IPS-18c (cell line): ENCODE data around the gene TPI1.
A peak's percentile ranks its signal among the peaks of the same experiment; 100 is the strongest.
"Not testable (repeated sequence)": the region's sequence is repeated elsewhere in the genome, so short reads cannot be mapped to it uniquely, and the experiment has no call there.

Experiments
- H3K4me3 ChIP-seq: 2 replicates; pipeline ENCODE4 v1.7.0; 2013; ENCODE audit warnings: low read depth, mild to moderate bottlenecking, low read length, moderate library complexity; ENCODE audit not compliant: insufficient read depth
- H3K9me3 ChIP-seq: one replicate; pipeline ENCODE4 v1.6.1; 2013; ENCODE audit warnings: mild to moderate bottlenecking, low read length, moderate library complexity; ENCODE audit not compliant: control insufficient read depth, insufficient read depth

TPI1 gene

DNA sequence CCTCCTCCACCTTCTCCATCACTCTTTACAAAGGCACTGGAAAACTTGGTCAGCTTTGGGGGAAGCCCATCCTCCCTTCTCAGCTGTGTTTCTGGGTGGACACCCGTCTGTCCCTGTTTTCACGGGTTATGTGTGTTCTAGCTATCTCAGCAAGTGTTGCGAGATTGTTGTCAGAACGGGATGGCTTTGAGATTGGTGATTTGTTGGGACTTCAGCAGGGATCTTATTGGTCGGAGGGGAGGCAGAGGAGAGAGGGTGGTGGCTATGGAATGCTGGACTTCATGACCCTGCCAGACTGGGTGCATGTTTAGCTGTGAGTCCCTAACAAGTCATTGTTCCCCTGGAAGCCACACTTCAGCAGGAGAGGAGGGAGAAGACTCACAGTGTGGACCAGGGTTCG lies 13.3 kb upstream of the TPI1 start:
- no peaks in the 10 kb centered on the region for H3K9me3 ChIP-seq
- no peak overlapping the region for H3K4me3 ChIP-seq

DNA sequence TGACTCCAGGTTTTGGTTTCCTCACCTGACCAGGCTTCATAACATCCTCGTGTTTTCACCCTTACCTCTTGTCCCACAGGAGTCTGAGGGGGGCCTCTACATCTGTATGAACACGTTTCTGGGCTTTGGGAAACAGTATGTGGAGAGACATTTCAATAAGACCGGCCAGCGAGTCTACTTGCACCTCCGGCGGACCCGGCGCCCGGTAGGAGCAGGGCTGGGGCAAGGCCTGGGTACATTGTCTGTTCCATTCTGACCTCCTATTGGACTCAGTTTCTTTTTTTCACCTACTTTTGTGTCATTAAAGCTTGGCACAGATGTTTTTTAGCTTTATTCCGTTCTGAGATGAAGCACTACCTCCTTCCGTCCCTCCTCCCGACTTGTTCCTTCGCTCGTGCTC lies 12.0 kb upstream of the TPI1 start:
- no peaks in the 10 kb centered on the region for H3K9me3 ChIP-seq
- H3K4me3 ChIP-seq, result no peak overlapping the region

DNA sequence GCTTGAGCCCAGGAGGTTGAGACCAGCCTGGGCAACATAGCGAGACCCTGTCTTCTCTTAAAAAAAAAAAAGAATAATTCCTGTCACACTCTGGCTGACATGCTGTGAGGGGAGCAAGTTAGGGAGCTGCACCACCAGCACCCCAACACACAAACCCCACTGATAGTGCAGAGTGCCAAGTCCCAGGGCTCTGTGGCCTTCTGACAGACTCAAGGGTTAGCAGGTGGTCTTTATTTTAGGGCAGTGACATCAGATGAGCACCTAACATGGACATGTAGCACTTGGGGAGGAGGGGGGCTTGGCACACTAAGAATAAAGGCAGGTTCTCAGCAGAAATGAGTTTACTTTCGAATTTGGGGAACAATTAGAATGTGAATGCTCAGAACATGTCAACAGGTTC lies 8.5 kb upstream of the TPI1 start:
- H3K4me3 ChIP-seq, result no peak overlapping the region
- no peaks in the 10 kb centered on the region for H3K9me3 ChIP-seq

DNA sequence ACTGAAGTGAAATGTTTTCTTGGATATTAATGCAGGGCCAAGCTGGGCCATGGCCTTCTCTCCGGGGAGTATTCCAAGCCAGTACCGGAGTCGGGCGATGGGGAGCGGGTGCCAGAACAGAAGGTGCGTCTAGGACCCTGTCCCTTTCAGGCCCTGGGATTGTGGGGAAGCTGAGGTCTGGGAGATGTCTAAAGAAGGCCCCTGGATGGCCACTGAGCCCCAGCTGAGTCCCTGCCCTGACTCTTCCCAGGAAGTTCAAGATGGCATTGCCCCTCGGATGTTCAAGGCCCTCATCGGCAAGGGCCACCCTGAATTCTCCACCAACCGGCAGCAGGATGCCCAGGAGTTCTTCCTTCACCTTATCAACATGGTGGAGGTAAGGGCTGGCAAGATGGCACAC lies 7.2 kb upstream of the TPI1 start:
- Histone ChIP-seq H3K9me3 (no peaks in the 10 kb centered on the region), H3K4me3 (no peak overlapping the region)

DNA sequence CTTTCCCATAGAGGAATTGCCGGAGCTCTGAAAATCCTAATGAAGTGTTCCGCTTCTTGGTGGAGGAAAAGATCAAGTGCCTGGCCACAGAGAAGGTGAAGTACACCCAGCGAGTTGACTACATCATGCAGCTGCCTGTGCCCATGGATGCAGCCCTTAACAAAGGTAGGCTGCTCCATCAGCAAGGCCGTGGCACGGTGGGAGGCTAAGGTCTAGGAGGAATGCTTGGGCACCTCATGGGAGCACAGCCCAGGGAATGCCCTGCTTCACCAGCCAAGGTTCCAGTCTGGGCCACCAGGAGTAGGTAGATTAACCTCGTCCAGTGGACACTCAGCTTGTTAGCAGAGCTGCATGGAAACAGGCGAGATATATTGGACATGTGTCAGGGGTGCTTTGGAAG lies 6.4 kb upstream of the TPI1 start:
- H3K9me3 ChIP-seq, result no peaks in the 10 kb centered on the region
- no peak overlapping the region for H3K4me3 ChIP-seq

DNA sequence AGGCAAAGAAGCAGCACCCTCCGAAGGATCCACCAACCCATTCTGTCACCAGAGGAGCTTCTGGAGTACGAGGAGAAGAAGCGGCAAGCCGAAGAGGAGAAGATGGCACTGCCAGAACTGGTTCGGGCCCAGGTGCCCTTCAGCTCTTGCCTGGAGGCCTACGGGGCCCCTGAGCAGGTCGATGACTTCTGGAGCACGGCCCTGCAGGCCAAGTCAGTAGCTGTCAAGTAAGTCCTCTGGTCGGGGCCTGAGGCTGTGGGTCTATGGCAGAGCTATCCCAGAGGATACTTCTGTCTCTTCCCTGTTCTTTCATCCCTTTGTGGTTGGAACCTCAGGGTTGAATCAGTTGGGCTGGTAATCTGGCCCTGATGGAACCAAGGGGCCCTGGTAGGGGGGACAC lies 5.9 kb upstream of the TPI1 start:
- no peaks in the 10 kb centered on the region for H3K9me3 ChIP-seq
- no peak overlapping the region for H3K4me3 ChIP-seq

DNA sequence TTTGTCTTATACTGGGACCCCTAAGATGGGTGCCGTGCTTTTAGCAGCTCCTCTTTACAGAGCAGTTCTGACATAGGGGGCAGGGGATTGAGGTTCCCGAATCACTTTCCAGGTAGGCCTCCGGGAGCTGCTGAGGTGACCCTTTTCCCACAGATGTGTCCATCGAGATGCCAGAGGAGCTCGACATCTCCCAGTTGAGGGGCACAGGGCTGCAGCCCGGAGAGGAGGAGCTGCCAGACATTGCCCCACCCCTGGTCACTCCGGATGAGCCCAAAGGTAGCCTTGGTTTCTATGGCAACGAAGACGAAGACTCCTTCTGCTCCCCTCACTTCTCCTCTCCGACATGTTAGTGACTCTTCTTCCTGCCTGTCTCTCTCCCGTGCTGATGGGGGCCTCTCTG lies 4.3 kb upstream of the TPI1 start:
- Histone ChIP-seq H3K9me3 (no peaks in the 10 kb centered on the region), H3K4me3 (no peak overlapping the region)

DNA sequence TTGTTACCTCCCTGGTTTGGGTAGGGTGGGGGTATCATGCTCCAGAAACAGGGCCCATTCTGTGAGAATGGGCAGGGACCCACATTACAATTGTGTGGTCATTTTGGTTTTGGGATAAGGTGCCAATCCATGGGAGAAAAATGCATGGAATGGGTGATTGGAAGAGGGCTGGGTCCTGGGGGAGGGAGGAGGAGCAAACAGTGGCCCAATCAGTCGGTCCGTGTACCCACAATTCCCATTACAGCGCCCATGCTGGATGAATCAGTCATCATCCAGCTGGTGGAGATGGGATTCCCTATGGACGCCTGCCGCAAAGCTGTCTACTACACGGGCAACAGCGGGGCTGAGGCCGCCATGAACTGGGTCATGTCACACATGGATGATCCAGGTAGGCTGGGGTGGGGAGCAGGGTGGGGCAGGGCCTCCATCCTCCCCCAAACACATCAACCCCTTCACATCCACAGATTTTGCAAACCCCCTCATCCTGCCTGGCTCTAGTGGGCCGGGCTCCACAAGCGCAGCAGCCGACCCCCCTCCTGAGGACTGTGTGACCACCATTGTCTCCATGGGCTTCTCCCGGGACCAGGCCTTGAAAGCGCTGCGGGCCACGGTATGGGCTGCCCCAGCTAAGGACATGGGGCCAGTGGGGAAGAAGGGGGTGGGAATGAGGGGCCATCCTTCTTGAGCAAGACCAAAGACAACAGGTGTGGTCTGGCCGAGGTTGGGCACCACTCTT lies 3.6 kb upstream of the TPI1 start:
- Histone ChIP-seq H3K9me3 (peaks cover 2% of the 10 kb centered on the region), H3K4me3 (no peak overlapping the region)

DNA sequence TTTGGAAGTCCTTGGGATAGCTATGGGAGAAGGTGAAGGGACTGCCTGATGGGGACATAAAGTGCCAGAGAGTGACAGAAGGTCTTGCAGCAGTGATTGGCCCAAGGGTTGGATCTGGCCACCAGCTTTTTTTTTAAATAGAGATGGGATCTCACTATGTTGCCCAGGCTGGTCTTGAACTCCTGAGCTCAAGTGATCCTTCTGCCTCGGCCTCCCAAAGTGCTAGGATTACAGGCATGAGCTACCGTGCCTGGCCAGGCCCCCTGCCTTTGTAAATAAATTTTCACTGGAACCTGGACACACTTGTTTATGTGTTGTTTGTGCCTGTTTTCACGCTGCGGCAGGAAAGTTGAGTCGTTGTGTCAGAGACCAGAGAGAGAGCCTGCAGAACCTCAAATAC lies 2.0 kb upstream of the TPI1 start:
- not testable (repeated sequence) for H3K9me3 ChIP-seq, H3K4me3 ChIP-seq

DNA sequence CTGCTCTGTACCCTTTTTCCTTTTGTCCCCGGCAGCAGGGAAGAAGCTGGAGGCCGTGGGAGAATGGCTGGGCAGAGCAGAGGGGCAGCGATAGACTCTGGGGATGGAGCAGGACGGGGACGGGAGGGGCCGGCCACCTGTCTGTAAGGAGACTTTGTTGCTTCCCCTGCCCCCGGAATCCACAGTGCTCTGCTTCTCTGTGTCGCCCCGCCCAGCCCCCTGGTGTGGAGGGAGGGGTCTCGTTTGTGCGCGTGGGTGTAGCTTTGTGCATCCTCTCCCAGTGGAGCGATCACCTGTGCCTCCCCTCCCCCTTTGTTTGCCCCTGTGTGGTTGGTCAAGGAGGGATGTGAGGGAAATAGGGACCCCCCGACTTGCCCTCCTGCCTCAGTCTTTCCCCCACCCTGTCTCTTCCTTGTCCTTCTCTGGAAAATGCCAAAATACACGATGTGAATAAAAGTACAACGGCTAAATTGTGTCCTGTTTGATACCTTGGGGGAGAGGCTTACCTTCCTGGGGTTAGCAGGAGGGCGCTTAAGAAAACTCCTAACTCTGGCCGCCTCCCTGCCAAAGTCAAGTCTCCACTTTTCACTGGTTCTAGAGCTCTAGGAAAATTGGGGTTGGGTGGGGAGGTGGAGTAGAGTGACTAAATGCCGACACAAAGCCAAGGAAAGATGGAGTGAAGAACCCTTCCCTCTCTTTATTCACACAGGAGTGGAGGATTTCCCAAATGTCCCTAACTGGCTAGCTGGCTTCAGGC lies 990 bp upstream of the TPI1 start:
- peak overlapping the region; percentile 45 for H3K4me3 ChIP-seq
- H3K9me3 ChIP-seq, result peaks cover 2% of the 10 kb centered on the region

DNA sequence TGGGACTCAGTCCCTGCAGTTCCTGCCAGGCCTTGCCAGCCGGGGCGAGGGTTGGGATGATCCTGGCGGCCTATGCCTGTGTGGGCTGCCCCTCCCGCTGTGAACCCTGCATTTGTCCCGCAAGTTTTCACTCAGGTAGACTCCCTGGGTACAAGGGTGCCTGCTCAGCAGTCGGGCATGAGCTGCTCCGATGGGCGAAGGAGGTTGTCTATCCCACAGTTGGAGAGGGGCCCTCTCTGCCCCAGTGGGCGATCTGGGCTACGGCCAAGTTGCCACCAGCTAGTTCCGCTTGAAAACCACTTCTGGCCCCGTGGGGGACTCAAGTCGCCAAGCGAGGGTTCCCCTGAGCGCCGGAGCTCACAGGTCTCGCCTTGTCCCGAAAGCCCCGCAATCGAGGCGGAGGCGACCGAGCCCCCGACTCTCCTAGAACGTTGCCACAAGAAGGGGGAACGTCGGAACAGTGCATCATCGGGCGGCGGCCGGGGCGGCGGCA lies 365 bp upstream of the TPI1 start:
- Histone ChIP-seq H3K9me3 (peaks cover 2% of the 10 kb centered on the region), H3K4me3 (peak overlapping the region; percentile 45)

DNA sequence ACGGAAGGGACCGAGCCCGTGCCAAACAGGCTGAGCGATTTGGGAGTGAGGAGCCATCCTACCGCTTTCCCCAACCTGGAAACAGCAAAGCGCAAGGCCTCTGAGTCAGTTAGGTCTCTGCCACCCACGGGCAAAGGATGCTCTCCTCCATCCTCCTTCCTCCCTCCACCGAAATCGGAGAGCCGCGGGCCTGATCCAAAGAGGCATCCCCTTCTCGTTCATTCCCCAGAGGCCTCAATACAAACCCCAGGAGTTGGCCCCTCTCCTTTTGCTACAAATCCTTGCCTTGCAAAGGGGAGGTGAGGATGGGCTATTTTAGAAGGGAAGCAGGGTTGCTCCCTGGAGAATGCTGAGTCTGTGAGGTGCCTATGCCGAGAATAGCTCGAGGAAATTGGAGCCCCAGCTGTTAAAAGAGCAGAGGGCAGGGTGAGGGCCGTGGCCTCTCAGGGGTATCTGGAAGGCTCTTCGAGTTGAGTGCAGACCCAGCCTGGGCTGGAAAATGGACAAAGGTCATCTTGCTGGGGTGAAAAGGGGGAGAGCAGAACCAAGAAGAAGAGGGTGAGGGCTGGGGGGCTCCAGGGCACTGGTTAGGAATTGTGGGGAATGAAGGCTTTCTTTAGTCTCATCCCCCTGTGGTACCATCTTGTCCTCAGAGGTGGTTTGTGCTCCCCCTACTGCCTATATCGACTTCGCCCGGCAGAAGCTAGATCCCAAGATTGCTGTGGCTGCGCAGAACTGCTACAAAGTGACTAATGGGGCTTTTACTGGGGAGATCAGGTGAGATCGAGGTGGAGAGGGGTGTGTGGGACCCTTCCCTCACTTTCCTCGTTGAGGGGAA lies 1.1 kb downstream of the TPI1 start:
- H3K4me3 ChIP-seq, result peak overlapping the region; percentile 94
- H3K9me3 ChIP-seq, result peaks cover 2% of the 10 kb centered on the region

DNA sequence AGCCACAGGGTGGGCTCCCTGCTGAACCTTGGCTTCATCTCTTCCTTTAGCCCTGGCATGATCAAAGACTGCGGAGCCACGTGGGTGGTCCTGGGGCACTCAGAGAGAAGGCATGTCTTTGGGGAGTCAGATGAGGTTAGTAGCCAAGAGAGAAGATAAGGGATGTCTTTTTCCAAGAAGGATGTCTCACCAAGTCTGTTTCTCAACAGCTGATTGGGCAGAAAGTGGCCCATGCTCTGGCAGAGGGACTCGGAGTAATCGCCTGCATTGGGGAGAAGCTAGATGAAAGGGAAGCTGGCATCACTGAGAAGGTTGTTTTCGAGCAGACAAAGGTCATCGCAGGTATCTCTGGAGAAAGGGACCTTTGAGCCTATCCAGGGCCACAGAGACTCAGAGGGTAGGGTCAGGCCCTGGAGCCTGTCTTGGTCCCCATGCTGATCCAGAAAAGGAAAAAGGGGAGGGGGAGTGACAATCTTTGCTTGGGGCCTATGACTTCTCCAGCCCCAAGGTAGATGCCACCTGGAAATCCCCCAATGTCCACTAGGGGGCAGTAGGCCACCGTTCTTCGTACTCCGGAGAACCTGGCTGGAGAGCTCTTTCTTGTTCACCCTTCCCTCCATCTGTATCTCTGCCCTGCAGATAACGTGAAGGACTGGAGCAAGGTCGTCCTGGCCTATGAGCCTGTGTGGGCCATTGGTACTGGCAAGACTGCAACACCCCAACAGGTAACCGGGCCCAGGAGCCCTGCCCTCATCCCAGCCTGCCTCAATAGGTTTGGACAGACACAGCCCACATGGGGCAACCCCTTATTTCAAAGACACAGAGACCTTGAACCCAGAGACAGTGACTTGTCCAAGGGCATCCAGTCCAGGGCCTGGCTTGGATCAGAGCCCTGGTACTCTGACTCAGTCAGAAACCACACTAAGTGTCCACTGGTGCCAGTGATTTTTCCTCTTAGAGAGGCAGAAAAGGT lies 2.0 kb downstream of the TPI1 start:
- Histone ChIP-seq H3K9me3 (peaks cover 2% of the 10 kb centered on the region), H3K4me3 (peak overlapping the region; percentile 94)

DNA sequence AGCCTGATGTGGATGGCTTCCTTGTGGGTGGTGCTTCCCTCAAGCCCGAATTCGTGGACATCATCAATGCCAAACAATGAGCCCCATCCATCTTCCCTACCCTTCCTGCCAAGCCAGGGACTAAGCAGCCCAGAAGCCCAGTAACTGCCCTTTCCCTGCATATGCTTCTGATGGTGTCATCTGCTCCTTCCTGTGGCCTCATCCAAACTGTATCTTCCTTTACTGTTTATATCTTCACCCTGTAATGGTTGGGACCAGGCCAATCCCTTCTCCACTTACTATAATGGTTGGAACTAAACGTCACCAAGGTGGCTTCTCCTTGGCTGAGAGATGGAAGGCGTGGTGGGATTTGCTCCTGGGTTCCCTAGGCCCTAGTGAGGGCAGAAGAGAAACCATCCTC lies 3.0 kb downstream of the TPI1 start:
- H3K9me3 ChIP-seq, H3K4me3 ChIP-seq: not testable (repeated sequence)

DNA sequence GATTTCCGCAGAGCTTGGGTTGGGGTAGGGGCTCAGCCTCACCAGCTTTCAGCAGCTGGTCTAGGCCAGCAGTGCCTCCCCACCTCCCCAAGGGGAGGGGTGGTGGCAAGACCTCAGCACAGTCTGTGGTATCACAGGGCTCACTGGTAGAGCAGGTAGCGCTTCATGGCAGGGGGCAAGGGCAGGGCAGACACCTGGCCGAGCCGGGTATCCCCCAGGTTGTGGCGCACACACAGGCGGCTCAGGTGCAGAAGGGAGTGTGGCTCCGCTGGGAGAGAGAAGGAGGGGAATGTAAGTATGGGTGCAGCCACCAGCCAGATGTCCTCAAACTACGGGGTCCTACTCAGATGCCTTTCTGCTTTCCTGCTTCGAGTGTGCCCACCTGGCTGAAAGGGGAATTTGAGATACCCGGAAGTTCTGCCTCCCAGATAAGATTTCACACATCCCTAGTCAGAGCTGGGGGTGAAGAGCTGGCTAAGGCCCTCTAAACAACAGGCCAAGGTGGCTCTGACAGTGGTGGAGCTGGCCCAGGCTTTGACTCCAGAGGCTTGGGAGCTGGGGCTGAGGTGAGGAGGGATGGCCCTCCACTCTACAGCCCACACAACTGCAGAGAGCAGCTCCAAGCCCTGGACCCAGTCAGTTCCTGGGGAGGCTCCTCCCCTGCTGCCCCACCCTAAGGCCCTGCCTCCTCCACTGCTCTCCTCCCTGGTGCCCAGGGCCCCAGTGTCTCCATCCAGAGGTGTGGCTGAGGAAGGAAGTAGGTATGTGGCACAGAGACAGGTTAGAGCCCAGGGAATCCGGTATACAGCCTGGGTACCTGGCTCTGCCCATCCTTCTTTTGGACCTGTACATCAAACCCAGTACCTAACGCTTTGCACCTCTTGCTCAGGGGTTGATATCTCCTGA lies 4.0 kb downstream of the TPI1 start:
- H3K4me3 ChIP-seq, result peak overlapping the region; percentile 94
- H3K9me3 ChIP-seq, result peaks cover 2% of the 10 kb centered on the region
